Measurements from ENCODE around the gene ME1. TPM values are rescaled to one million over a fixed set of nuclear protein-coding genes. Genes with fewer than 3 reads are reported as not detected.

The ME1 gene
- total RNA-seq, 2 experiments from 2014 or later = 0.25 to 0.49 TPM

DNA sequence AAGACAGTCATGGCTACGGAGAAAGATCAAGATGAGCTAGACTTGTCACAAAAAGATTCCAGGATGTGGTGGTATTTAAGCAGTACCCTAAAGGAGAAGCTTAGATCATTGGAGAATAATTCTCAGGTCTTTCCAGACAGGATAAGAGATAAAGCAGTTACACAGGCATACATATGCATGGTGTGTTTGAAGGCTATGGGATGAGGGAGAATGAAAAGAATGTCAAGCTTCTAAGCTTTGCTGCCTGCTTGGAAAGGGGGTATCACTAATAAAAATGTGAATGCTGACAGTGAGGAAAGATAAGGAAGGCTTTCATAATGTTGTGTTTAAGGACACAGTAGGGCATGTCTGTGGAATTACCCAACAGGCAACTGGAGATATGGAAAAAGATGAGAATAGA lies 209.6 kb downstream of the ME1 start:
- H3K4me1 Mint-ChIP-seq (ENCODE audit: low read depth) = no peaks in the 10 kb centered on the region
- H3K4me3 Mint-ChIP-seq = no peak overlapping the region
- POLR2A ChIA-PET = no interaction called here
- CTCF ChIA-PET = interaction anchor here (0.6 to 11.0 kb wide), 19 partner anchors 8 to 1154 kb away, joined by 3 to 187 read pairs (median 4); partner anchors contain the start of genes DOP1A, PRSS35 and UBE3D
- no peaks in the 10 kb centered on the region for H3K9me3 Mint-ChIP-seq
- H3K27me3 Mint-ChIP-seq = no peaks in the 10 kb centered on the region
- no peak overlapping the region for H3K27ac Mint-ChIP-seq
- DNase-seq (no peak), ATAC-seq (no peak)
- intact Hi-C loops (cut with micrococcal nuclease) = no loop called here
- TF ChIP-seq, protein P1, sequence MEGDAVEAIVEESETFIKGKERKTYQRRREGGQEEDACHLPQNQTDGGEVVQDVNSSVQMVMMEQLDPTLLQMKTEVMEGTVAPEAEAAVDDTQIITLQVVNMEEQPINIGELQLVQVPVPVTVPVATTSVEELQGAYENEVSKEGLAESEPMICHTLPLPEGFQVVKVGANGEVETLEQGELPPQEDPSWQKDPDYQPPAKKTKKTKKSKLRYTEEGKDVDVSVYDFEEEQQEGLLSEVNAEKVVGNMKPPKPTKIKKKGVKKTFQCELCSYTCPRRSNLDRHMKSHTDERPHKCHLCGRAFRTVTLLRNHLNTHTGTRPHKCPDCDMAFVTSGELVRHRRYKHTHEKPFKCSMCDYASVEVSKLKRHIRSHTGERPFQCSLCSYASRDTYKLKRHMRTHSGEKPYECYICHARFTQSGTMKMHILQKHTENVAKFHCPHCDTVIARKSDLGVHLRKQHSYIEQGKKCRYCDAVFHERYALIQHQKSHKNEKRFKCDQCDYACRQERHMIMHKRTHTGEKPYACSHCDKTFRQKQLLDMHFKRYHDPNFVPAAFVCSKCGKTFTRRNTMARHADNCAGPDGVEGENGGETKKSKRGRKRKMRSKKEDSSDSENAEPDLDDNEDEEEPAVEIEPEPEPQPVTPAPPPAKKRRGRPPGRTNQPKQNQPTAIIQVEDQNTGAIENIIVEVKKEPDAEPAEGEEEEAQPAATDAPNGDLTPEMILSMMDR (IDR thresholded peaks at IDR 0.05) = no peak
- no peaks in the 10 kb centered on the region for H3K36me3 Mint-ChIP-seq (ENCODE audit: low read depth)

- no peak for DNase-seq
- TF ChIP-seq, protein P1 (IDR thresholded peaks at IDR 0.05) = no peak
- H3K27ac Mint-ChIP-seq = no peak overlapping the region
- intact Hi-C loops (cut with micrococcal nuclease) = no loop called here
- no peak overlapping the region for H3K4me3 Mint-ChIP-seq
- no peaks in the 10 kb centered on the region for H3K36me3 Mint-ChIP-seq (ENCODE audit: low read depth)
- H3K9me3 Mint-ChIP-seq = no peaks in the 10 kb centered on the region
- CTCF ChIA-PET = interaction anchor here (1.2 to 11.0 kb wide), 3 partner anchors 9 to 292 kb away, joined by 3 to 187 read pairs (median 156); partner anchors contain the start of genes DOP1A, PRSS35 and UBE3D
- POLR2A ChIA-PET = interaction anchor here (1.0 kb wide), 1 partner anchor 153 kb away, joined by 3 read pairs; the partner anchor contains the start of gene DOP1A
- no peaks in the 10 kb centered on the region for H3K4me1 Mint-ChIP-seq (ENCODE audit: low read depth)
- H3K27me3 Mint-ChIP-seq = no peaks in the 10 kb centered on the region
- ATAC-seq = no peak
These were observed 210.7 kb downstream of the ME1 start for GRCh38 chr6:83220121-83220520.

GRCh38 chr6:83218646-83219045 lies 212.2 kb downstream of the ME1 start:
- TF ChIP-seq, protein P1 (IDR thresholded peaks at IDR 0.05) = no peak
- CTCF ChIA-PET = interaction anchor here (0.7 to 11.0 kb wide), 4 partner anchors 149 to 301 kb away, joined by 3 to 187 read pairs (median 82); partner anchors contain the start of genes DOP1A, PRSS35 and UBE3D
- POLR2A ChIA-PET = no interaction called here

GRCh38 chr6:83216806-83217205 lies 214.0 kb downstream of the ME1 start:
- no peaks in the 10 kb centered on the region for H3K36me3 Mint-ChIP-seq (ENCODE audit: low read depth)
- TF ChIP-seq, protein P1 (IDR thresholded peaks at IDR 0.05) = no peak
- H3K9me3 Mint-ChIP-seq = no peaks in the 10 kb centered on the region
- no peaks in the 10 kb centered on the region for H3K4me1 Mint-ChIP-seq (ENCODE audit: low read depth)
- no peak overlapping the region for H3K4me3 Mint-ChIP-seq
- DNase-seq (no peak), ATAC-seq (no peak)
- H3K27ac Mint-ChIP-seq = no peak overlapping the region
- intact Hi-C loops (cut with micrococcal nuclease) = loop anchor here (10.0 kb wide), 1 partner anchor 942 kb away; no protein-coding TSS in a partner anchor
- POLR2A ChIA-PET = no interaction called here
- CTCF ChIA-PET = interaction anchor here (1.1 to 11.0 kb wide), 10 partner anchors 10 to 946 kb away, joined by 3 to 187 read pairs (median 10); partner anchors contain the start of genes DOP1A, PRSS35 and UBE3D
- peaks cover under 1% of the 10 kb centered on the region for H3K27me3 Mint-ChIP-seq

More at GRCh38 chr6:83218646-83219045, 212.2 kb downstream of the ME1 start:
- Mint-ChIP-seq H3K27me3 (no peaks in the 10 kb centered on the region), H3K4me1 (ENCODE audit: low read depth) (no peaks in the 10 kb centered on the region), H3K36me3 (ENCODE audit: low read depth) (no peaks in the 10 kb centered on the region), H3K27ac (no peak overlapping the region), H3K9me3 (no peaks in the 10 kb centered on the region), H3K4me3 (no peak overlapping the region)
- intact Hi-C loops (cut with micrococcal nuclease) = loop anchor here (10.0 kb wide), 1 partner anchor 944 kb away; no protein-coding TSS in a partner anchor
- no peak for ATAC-seq
- DNase-seq = no peak
